ENCODE results near the gene MAOB.

- TF ChIP-seq, protein P1, sequence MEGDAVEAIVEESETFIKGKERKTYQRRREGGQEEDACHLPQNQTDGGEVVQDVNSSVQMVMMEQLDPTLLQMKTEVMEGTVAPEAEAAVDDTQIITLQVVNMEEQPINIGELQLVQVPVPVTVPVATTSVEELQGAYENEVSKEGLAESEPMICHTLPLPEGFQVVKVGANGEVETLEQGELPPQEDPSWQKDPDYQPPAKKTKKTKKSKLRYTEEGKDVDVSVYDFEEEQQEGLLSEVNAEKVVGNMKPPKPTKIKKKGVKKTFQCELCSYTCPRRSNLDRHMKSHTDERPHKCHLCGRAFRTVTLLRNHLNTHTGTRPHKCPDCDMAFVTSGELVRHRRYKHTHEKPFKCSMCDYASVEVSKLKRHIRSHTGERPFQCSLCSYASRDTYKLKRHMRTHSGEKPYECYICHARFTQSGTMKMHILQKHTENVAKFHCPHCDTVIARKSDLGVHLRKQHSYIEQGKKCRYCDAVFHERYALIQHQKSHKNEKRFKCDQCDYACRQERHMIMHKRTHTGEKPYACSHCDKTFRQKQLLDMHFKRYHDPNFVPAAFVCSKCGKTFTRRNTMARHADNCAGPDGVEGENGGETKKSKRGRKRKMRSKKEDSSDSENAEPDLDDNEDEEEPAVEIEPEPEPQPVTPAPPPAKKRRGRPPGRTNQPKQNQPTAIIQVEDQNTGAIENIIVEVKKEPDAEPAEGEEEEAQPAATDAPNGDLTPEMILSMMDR (IDR thresholded peaks at IDR 0.05), result no peak
- TF ChIP-seq POLR2A (IDR thresholded peaks at IDR 0.05), result no peak
These were observed 96.2 kb downstream of the MAOB start for GRCh38 chrX:43785930-43786591.
